BJ (cell line): ENCODE data around the gene DTX3L. TPM values are rescaled to one million over a fixed set of nuclear protein-coding genes. Genes with fewer than 3 reads are reported as not detected.

ENCODE experiments used
- CTCF ChIA-PET: fragments of 350-600 bp; formaldehyde crosslinking; extraction: SDS; loops from one replicate; lab custom pipeline; 2021; ENCODE audit warnings: antibody characterized with exemption, inconsistent platforms; lab: Yijun Ruan, JAX
- POLR2A ChIA-PET: fragments of 300-600 bp; sonication (Branson Sonifier 250); formaldehyde crosslinking; extraction: SDS; loops from one replicate; lab custom pipeline; 2021; ENCODE audit warnings: antibody characterized with exemption; lab: Charles Lee
- DNase-seq: peaks from one replicate; pipeline ENCODE4 v3.0.0-alpha.2; 2011; ENCODE audit warnings: low read depth
- H3K27me3 ChIP-seq: 2 replicates; pipeline ENCODE4 v1.6.0; 2011; ENCODE audit warnings: low read length; ENCODE audit not compliant: control insufficient read depth, insufficient read depth
- H3K36me3 ChIP-seq: 2 replicates; pipeline ENCODE4 v1.5.1; 2011; ENCODE audit warnings: low read length; ENCODE audit not compliant: control insufficient read depth, insufficient read depth
- H3K4me3 ChIP-seq: 2 replicates; pipeline ENCODE4 v1.5.1; 2011; ENCODE audit warnings: low read depth, mild to moderate bottlenecking, control low read depth, low read length
- polyA plus RNA-seq: library from polyadenylated mRNA; depleted of rRNA; stranded (reverse); fragments of >200 nt; gene quantifications from 2 replicates; pipeline ENCODE4 v1.2.3, GENCODE V29; 2011
- TF ChIP-seq, protein P1 (sequence below): IDR thresholded peaks from 2 replicates; pipeline ENCODE4 v1.5.1; 2011; ENCODE audit warnings: low read depth, mild to moderate bottlenecking, control low read depth, inconsistent platforms, low read length, moderate library complexity; ENCODE audit not compliant: insufficient read depth

The DTX3L gene
- polyA plus RNA-seq, 1 experiment, result 3.5 TPM

DNA sequence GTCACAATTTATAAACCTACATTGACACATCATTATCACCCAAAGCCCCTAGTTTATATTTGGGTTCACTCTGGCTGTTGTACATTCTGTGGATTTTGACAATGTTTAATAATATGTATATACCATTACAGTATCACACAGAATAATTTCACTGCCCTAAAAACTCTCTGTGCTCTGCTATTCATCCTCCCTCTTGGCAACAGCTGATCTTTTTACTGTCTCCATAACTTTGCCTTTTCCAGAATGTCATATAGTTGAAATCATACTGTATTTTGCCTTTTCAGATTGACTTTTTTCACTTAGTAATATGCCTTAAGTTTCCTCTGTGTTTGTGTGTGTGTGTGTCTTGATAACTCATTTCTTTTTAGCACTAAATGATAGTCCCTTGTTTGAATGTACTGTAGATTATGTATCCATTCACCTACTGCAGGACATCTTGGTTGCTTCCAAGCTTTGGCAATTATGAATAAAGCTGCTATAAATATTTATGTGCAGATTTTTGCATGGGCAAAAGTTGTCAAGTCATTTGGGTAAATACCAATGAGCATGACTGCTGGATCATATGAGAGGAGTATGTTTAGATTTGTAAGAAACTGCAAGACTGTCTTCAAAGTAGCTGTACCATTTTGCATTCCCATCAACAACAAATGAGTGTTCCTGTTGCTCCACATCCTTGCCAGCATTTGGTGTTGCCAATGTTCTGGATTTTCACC lies 22.8 kb downstream of the DTX3L start:
- Histone ChIP-seq H3K27me3 (no peaks in the 10 kb centered on the region), H3K4me3 (no peak overlapping the region), H3K36me3 (no peaks in the 10 kb centered on the region)
- TF ChIP-seq, protein P1, sequence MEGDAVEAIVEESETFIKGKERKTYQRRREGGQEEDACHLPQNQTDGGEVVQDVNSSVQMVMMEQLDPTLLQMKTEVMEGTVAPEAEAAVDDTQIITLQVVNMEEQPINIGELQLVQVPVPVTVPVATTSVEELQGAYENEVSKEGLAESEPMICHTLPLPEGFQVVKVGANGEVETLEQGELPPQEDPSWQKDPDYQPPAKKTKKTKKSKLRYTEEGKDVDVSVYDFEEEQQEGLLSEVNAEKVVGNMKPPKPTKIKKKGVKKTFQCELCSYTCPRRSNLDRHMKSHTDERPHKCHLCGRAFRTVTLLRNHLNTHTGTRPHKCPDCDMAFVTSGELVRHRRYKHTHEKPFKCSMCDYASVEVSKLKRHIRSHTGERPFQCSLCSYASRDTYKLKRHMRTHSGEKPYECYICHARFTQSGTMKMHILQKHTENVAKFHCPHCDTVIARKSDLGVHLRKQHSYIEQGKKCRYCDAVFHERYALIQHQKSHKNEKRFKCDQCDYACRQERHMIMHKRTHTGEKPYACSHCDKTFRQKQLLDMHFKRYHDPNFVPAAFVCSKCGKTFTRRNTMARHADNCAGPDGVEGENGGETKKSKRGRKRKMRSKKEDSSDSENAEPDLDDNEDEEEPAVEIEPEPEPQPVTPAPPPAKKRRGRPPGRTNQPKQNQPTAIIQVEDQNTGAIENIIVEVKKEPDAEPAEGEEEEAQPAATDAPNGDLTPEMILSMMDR, result no peak
- ChIA-PET CTCF (interaction anchor here (0.6 kb wide), 1 partner anchor 178 kb away, joined by 3 read pairs; no protein-coding TSS in a partner anchor), POLR2A (no interaction called here)
- DNase-seq, result no peak

DNA sequence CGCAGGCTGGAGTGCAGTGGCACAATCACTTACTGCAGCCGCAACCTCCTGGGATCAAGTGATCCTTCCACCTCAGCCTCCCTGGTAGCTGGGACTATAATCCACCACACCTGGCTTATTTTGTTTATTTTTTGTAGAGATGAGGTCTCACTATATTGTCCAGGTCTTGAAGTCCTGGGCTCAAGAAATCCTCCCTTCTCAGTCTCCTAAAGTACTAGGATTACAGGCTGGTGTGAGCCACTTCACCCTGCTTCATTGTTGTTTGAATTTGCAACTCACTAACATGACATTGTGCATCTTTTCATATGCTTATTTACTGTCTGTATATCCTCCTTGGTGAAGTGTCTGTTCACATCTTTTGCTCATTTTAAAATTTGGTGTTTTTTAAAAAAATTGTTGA lies 23.4 kb downstream of the DTX3L start:
- DNase-seq, result no peak
- no peak overlapping the region for H3K4me3 ChIP-seq
- no peaks in the 10 kb centered on the region for H3K27me3 ChIP-seq
- H3K36me3 ChIP-seq, result no peaks in the 10 kb centered on the region
- ChIA-PET POLR2A (no interaction called here), CTCF (no interaction called here)
- TF ChIP-seq, protein P1, result no peak

DNA sequence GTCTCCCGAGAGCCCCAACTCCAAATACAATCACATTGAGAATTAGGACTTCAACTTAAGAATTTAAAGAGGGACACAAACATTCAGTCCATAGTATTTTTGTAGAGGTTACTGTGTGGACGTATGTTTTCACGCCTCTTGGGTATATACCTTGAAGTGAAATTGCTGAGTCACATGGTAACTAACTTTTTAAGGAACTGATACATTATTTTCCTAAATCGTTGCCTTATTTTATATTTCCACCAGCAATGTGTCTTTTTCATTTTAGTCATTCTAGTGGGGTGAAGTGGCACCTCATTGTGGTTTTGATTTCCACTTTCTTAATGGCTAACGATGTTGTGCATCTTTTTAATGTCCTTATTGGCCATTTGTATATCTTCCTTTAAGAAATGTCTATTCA lies 25.2 kb downstream of the DTX3L start:
- Histone ChIP-seq H3K27me3 (no peaks in the 10 kb centered on the region), H3K36me3 (no peaks in the 10 kb centered on the region), H3K4me3 (no peak overlapping the region)
- TF ChIP-seq, protein P1, result no peak
- ChIA-PET CTCF (no interaction called here), POLR2A (no interaction called here)
- no peak for DNase-seq

DNA sequence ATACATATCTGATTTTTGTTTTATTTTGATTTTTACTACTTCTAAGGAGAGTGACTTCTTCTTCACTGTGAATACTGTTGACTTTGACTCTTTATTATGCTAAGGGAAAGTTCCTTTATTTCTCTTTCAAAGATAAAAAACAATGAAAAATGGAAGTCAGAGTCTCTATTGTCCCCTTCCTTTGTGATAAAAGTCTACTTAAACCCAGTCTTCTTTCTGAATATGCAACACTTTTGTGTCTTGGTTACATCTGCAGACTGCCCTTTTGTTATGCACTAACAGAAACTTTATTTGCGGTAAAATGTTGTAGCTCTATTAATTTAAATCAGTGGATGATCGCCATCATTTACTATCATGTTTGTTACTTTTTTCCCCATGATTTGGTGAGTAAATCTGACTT lies 26.5 kb downstream of the DTX3L start:
- ChIA-PET CTCF (interaction anchor here (1.3 kb wide), 1 partner anchor 9 kb away, joined by 3 read pairs; no protein-coding TSS in a partner anchor), POLR2A (no interaction called here)
- TF ChIP-seq, protein P1, result no peak
- DNase-seq, result no peak
- no peaks in the 10 kb centered on the region for H3K36me3 ChIP-seq
- H3K27me3 ChIP-seq, result no peaks in the 10 kb centered on the region; the same call in 1 of the 2 replicates
- no peak overlapping the region for H3K4me3 ChIP-seq

DNA sequence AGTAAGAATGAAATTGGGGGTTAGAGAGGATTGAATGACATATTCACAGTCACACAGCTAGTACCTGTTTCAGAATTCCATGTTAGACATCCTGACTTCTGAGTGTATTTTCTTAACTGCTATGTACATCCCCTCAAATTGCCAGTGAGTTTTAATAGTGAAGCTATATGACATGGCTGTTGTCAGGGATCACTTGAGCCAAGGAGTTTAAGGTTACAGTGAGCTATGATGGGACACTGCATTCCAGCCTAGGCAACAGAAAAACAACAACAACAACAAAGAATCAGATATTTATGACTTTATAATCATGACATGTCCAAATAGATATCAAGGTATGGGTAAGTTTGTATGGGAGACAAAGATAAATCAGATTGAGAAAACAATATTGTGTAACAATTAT lies 29.9 kb downstream of the DTX3L start:
- TF ChIP-seq, protein P1, result no peak
- DNase-seq, result no peak
- Histone ChIP-seq H3K4me3 (no peak overlapping the region), H3K36me3 (no peaks in the 10 kb centered on the region), H3K27me3 (peaks cover under 1% of the 10 kb centered on the region; the same call in 1 of the 2 replicates)
- POLR2A ChIA-PET, result no interaction called here
- CTCF ChIA-PET, result no interaction called here
